H1 (cell line): ENCODE measurements around the gene IL13. TPM values are rescaled to one million over a fixed set of nuclear protein-coding genes. Genes with fewer than 3 reads are reported as not detected.
A peak's percentile ranks its signal among the peaks of the same experiment; 100 is the strongest.

Experiments used
- CTCF ChIA-PET: fragments of 300-600 bp; sonication (Branson Sonifier 250); formaldehyde crosslinking; loops from one replicate; lab custom pipeline; 2021; ENCODE audit not compliant: partially characterized antibody; lab: Charles Lee
- POLR2A ChIA-PET: fragments of 300-600 bp; sonication (Branson Sonifier 250); formaldehyde crosslinking; loops from one replicate; lab custom pipeline; 2021; ENCODE audit warnings: inconsistent platforms; ENCODE audit not compliant: partially characterized antibody; lab: Charles Lee
- DNase-seq, 2 experiments: peaks; one replicate each; pipeline versions ENCODE4 v3.0.0 to v3.0.0-alpha.2; 2010 to 2022; ENCODE audit warnings: low spot score in 2 of 2, low read depth in 1 of 2, mixed read lengths in 1 of 2
- FAIRE-seq: peaks from 2 replicates; lab custom pipeline; 2011; peaks lifted over from hg19 to GRCh38; lab: Jason Lieb, UNC
- H2AFZ ChIP-seq: 2 replicates; pipeline ENCODE4 v1.8.1; 2012; ENCODE audit warnings: low read length, inconsistent platforms
- H2AK5ac ChIP-seq: 2 replicates; pipeline ENCODE4 v1.6.1; 2013; ENCODE audit warnings: low read depth, low read length
- H2BK120ac ChIP-seq: replicated peaks from 2 replicates; pipeline ENCODE3; 2013; ENCODE audit warnings: low read depth, low read length, inconsistent platforms
- H2BK12ac ChIP-seq: 2 replicates; pipeline ENCODE4 v1.6.1; 2013; ENCODE audit warnings: low read depth, low read length
- H2BK15ac ChIP-seq: 2 replicates; pipeline ENCODE4 v1.6.1; 2013; ENCODE audit warnings: low read length
- H2BK20ac ChIP-seq: 2 replicates; pipeline ENCODE4 v1.6.1; 2013; ENCODE audit warnings: low read length
- H2BK5ac ChIP-seq: 2 replicates; pipeline ENCODE4 v1.6.1; 2013; ENCODE audit warnings: low read depth, low read length
- H3K14ac ChIP-seq: 2 replicates; pipeline ENCODE4 v1.6.1; 2013; ENCODE audit warnings: inconsistent platforms; ENCODE audit not compliant: insufficient read length
- H3K18ac ChIP-seq: 2 replicates; pipeline ENCODE4 v1.6.1; 2013; ENCODE audit warnings: low read length; ENCODE audit errors: extremely low read depth
- H3K23ac ChIP-seq: 2 replicates; pipeline ENCODE4 v1.6.1; 2013; ENCODE audit warnings: inconsistent platforms; ENCODE audit not compliant: insufficient read length
- H3K23me2 ChIP-seq: 2 replicates; pipeline ENCODE4 v1.6.1; 2013; ENCODE audit warnings: low read depth, low read length
- H3K27ac ChIP-seq: 2 replicates; pipeline ENCODE4 v1.6.1; 2011; ENCODE audit warnings: low read depth, low read length, inconsistent platforms
- H3K27me3 ChIP-seq, 4 experiments: replicated peaks in 1 of 4; 1 replicate in 1 of 4; 2 replicates in 3 of 4; pipeline versions ENCODE4 v1.6.1 to v1.8.1; 2011 to 2013; ENCODE audit warnings: low read length in 3 of 4, mild to moderate bottlenecking in 3 of 4, inconsistent platforms in 2 of 4, mixed read lengths in 2 of 4, moderate library complexity in 1 of 4; ENCODE audit not compliant: control insufficient read depth in 3 of 4, insufficient read depth in 3 of 4; ENCODE audit errors: extremely low read depth in 1 of 4
- H3K36me3 ChIP-seq, 4 experiments: 2 replicates each; pipeline versions ENCODE4 v1.6.1 to v1.8.1; 2011 to 2013; ENCODE audit warnings: mild to moderate bottlenecking in 4 of 4, low read length in 3 of 4, moderate library complexity in 2 of 4, control low read depth in 1 of 4, inconsistent platforms in 1 of 4; ENCODE audit not compliant: insufficient read depth in 4 of 4, control insufficient read depth in 2 of 4
- H3K4ac ChIP-seq: replicated peaks from 2 replicates; pipeline ENCODE3; 2013; ENCODE audit warnings: low read length, low read depth, mixed read lengths, inconsistent platforms; ENCODE audit not compliant: insufficient read length
- H3K4me1 ChIP-seq, 4 experiments: replicated peaks in 1 of 4; 1 replicate in 1 of 4; 2 replicates in 3 of 4; pipeline versions ENCODE4 v1.6.1 to v1.8.1; 2011 to 2013; ENCODE audit warnings: low read length in 3 of 4, inconsistent platforms in 2 of 4, mixed read lengths in 1 of 4; ENCODE audit not compliant: insufficient read depth in 4 of 4, control insufficient read depth in 3 of 4
- H3K4me2 ChIP-seq, 2 experiments: 2 replicates each; pipeline versions ENCODE4 v1.6.1 to v1.8.1; 2011 to 2013; ENCODE audit warnings: low read depth in 2 of 2, low read length in 2 of 2, control low read depth in 1 of 2, inconsistent platforms in 1 of 2, mild to moderate bottlenecking in 1 of 2; ENCODE audit not compliant: insufficient read depth in 1 of 2
- H3K4me3 ChIP-seq, 4 experiments: fragments of 200-600, 300-600 bp in 1 of 4; sonication (generic), shearing (Covaris generic), sonication (Bioruptor Twin) in 1 of 4; 2 replicates each; pipeline versions ENCODE4 v1.5.1 to v1.8.1; 2011 to 2016; ENCODE audit warnings: low read length in 4 of 4, low read depth in 3 of 4, control low read depth in 2 of 4, inconsistent platforms in 2 of 4, mild to moderate bottlenecking in 2 of 4, mixed read lengths in 1 of 4, moderate library complexity in 1 of 4; ENCODE audit not compliant: insufficient read depth in 2 of 4; ENCODE audit errors: extremely low read depth in 1 of 4
- H3K56ac ChIP-seq: replicated peaks from 2 replicates; pipeline ENCODE3; 2013; ENCODE audit warnings: low read depth, mild to moderate bottlenecking, mixed read lengths, low read length, inconsistent platforms; ENCODE audit not compliant: insufficient read length
- H3K79me1 ChIP-seq: 2 replicates; pipeline ENCODE4 v1.6.1; 2013; ENCODE audit warnings: low read depth, low read length, control low read depth
- H3K79me2 ChIP-seq, 2 experiments: 2 replicates each; pipeline versions ENCODE4 v1.6.1 to v1.8.1; 2012 to 2013; ENCODE audit warnings: low read length in 2 of 2, mild to moderate bottlenecking in 2 of 2, inconsistent platforms in 1 of 2; ENCODE audit not compliant: insufficient read depth in 2 of 2, control insufficient read depth in 1 of 2
- H3K9ac ChIP-seq, 4 experiments: replicated peaks in 1 of 4; 1 replicate in 1 of 4; 2 replicates in 3 of 4; pipeline versions ENCODE4 v1.6.1 to v1.8.1; 2011 to 2013; ENCODE audit warnings: low read depth in 3 of 4, low read length in 3 of 4, control low read depth in 2 of 4, mild to moderate bottlenecking in 2 of 4, moderate library complexity in 2 of 4, inconsistent platforms in 1 of 4; ENCODE audit errors: extremely low read depth in 1 of 4
- H3K9me3 ChIP-seq, 2 experiments: 2 replicates each; pipeline versions ENCODE4 v1.6.1 to v1.8.1; 2012 to 2013; ENCODE audit warnings: mild to moderate bottlenecking in 2 of 2, moderate library complexity in 2 of 2, control low read depth in 1 of 2, inconsistent platforms in 1 of 2, low read depth in 1 of 2, low read length in 1 of 2, mixed read lengths in 1 of 2; ENCODE audit not compliant: insufficient read depth in 2 of 2
- H4K20me1 ChIP-seq, 2 experiments: replicated peaks in 1 of 2; 2 replicates each; pipeline versions ENCODE3 to v1.8.1; 2011 to 2013; ENCODE audit warnings: inconsistent platforms in 2 of 2, low read length in 2 of 2, mild to moderate bottlenecking in 1 of 2; ENCODE audit not compliant: insufficient read depth in 2 of 2, control insufficient read depth in 1 of 2
- H4K5ac ChIP-seq: 2 replicates; pipeline ENCODE4 v1.6.1; 2013; ENCODE audit warnings: low read length, low read depth, mixed read lengths, inconsistent platforms; ENCODE audit not compliant: insufficient read length
- H4K8ac ChIP-seq: 2 replicates; pipeline ENCODE4 v1.8.0; 2013; ENCODE audit warnings: mild to moderate bottlenecking, moderate library complexity, low read length, inconsistent platforms; ENCODE audit not compliant: insufficient read depth; ENCODE audit errors: extremely low read depth
- H4K91ac ChIP-seq: replicated peaks from 2 replicates; pipeline ENCODE3; 2013; ENCODE audit warnings: low read length, mixed read lengths, inconsistent platforms; ENCODE audit not compliant: insufficient read length
- ASH2L ChIP-seq: fragments of 200-600, 300-600 bp; sonication (generic); IDR thresholded peaks from one replicate; pipeline ENCODE4 v1.7.1; 2017; ENCODE audit warnings: low read length
- ATF2 ChIP-seq: IDR thresholded peaks from 2 replicates; pipeline ENCODE4 v1.6.1; 2012; ENCODE audit warnings: low read length, inconsistent platforms
- CHD1 ChIP-seq: IDR thresholded peaks from 2 replicates; pipeline ENCODE4 v1.6.1; 2012; ENCODE audit warnings: low read depth, low read length, improper control_type of control experiment
- EGR1 ChIP-seq: IDR thresholded peaks from 2 replicates; pipeline ENCODE4 v1.6.1; 2011; ENCODE audit warnings: low read depth, low read length, borderline replicate concordance
- EZH2 ChIP-seq: fragments of 200-600 bp; sonication (generic); IDR thresholded peaks from 2 replicates; pipeline ENCODE4 v1.7.1; 2012; ENCODE audit warnings: low read depth, mild to moderate bottlenecking, moderate library complexity, low read length, inconsistent platforms; ENCODE audit not compliant: severe bottlenecking
- HDAC6 ChIP-seq: IDR thresholded peaks from one replicate; pipeline ENCODE4 v1.7.1; 2012; ENCODE audit warnings: low read depth, mild to moderate bottlenecking, inconsistent platforms, low read length, moderate library complexity
- JUND ChIP-seq: IDR thresholded peaks from 2 replicates; pipeline ENCODE4 v1.6.1; 2011; ENCODE audit warnings: mild to moderate bottlenecking, improper control_type of control experiment, low read length
- NANOG ChIP-seq: IDR thresholded peaks from 2 replicates; pipeline ENCODE4 v1.6.1; 2011; ENCODE audit warnings: low read length, low read depth, mild to moderate bottlenecking, inconsistent platforms; ENCODE audit not compliant: insufficient read depth, poor library complexity, severe bottlenecking
- RFX5 ChIP-seq: IDR thresholded peaks from 2 replicates; pipeline ENCODE4 v1.6.1; 2011; ENCODE audit warnings: low read depth, low read length, improper control_type of control experiment, borderline replicate concordance
- SIX5 ChIP-seq: IDR thresholded peaks from 2 replicates; pipeline ENCODE4 v1.6.1; 2011; ENCODE audit warnings: mild to moderate bottlenecking, low read depth, low read length
- SP1 ChIP-seq: IDR thresholded peaks from 2 replicates; pipeline ENCODE4 v1.6.1; 2011; ENCODE audit warnings: low read depth, low read length
- SP2 ChIP-seq: IDR thresholded peaks from 2 replicates; pipeline ENCODE4 v1.6.1; 2012; ENCODE audit warnings: mild to moderate bottlenecking, low read length, inconsistent platforms
- TEAD4 ChIP-seq: IDR thresholded peaks from 2 replicates; pipeline ENCODE4 v1.6.1; 2012; ENCODE audit warnings: low read depth, low read length, inconsistent platforms, mixed read lengths
- WGBS, 2 experiments: shearing (Covaris generic) in 1 of 2; methylation state at CpG; one replicate each; pipeline versions ENCODE4 v1.1.6 to v1.1.7; 2013 to 2015; ENCODE audit warnings: low lambda C conversion rate in 2 of 2, mixed read lengths in 2 of 2, inconsistent platforms in 1 of 2, low coverage in 1 of 2, missing lambda C conversion rate in 1 of 2; ENCODE audit not compliant: insufficient replicate concordance in 2 of 2, insufficient coverage in 1 of 2, insufficient read length in 1 of 2; ENCODE audit errors: extremely low coverage in 1 of 2, missing lambda C conversion rate in 1 of 2; 5-methylcytosine and 5-hydroxymethylcytosine counted together
- polyA plus RNA-seq, 7 experiments: library from polyadenylated mRNA; depleted of rRNA in 3 of 7; stranded (reverse) in 5 of 7; unstranded in 2 of 7; fragments of >200 nt in 5 of 7; fragments of 200-250 nt in 2 of 7; gene quantifications; 1 replicate in 5 of 7; 2 replicates in 1 of 7; 4 replicates in 1 of 7; pipeline versions ENCODE4 v1.2.1 to v1.2.3, GENCODE V29; 2011 to 2013; ENCODE audit warnings: missing spikeins in 2 of 7, mixed read lengths in 2 of 7
- total RNA-seq: library from RNA; stranded (reverse); fragmentation: NEBNext Ultra II Directional; extraction: Animal tissue kit (Norgen Biotek cat#: 25700); gene quantifications from 2 replicates; pipeline ENCODE4 v1.2.1, GENCODE V29; 2021

IL13 gene
- total and polyA plus RNA-seq, 2 of the 8 experiments (the other 6 are each of a cell fraction or from before 2014, with no cell fraction given): not detected

GRCh38 chr5:132664696-132665209, 6.8 kb downstream of the IL13 start:
- 92% methylated on average over 8 of the region's 9 CpGs; no CpG with 5 or more reads in 1 of the 2 experiments for WGBS, 2 experiments
- Histone ChIP-seq H3K4me2 (no peak overlapping the region), H2BK20ac (no peak overlapping the region), H3K79me2 (no peaks in the 10 kb centered on the region), H3K18ac (no peak overlapping the region), H3K36me3 (no peaks in the 10 kb centered on the region), H3K27ac (no peak overlapping the region), H2BK5ac (no peak overlapping the region), H2AFZ (no peak overlapping the region), H2BK15ac (no peak overlapping the region), H2AK5ac (no peak overlapping the region), H3K27me3 (no peaks in the 10 kb centered on the region; a peak in 1 of 7 replicates), H3K23me2 (no peaks in the 10 kb centered on the region), H4K20me1 (no peaks in the 10 kb centered on the region), H3K4me1 (peaks cover 0 to 3% (median 0%) of the 10 kb centered on the region in 4 experiments; a peak in 1 of 7 replicates), H3K14ac (no peak overlapping the region), H4K91ac (no peak overlapping the region), H4K5ac (no peak overlapping the region), H3K23ac (no peak overlapping the region), H3K79me1 (no peaks in the 10 kb centered on the region), H3K4me3 (no peak overlapping the region), H4K8ac (peak overlapping the region; percentile 51), H3K9me3 (no peaks in the 10 kb centered on the region), H2BK120ac (no peak overlapping the region), H2BK12ac (no peak overlapping the region), H3K9ac (no peak overlapping the region), H3K4ac (no peak overlapping the region), H3K56ac (no peak overlapping the region)
- DNase-seq (no peak), FAIRE-seq (no peak)
- CTCF ChIA-PET: interaction anchor here (0.7 to 1.3 kb wide), 3 partner anchors 10 to 96 kb away, joined by 3 to 4 read pairs (median 3); no protein-coding TSS in a partner anchor
- POLR2A ChIA-PET: interaction anchor here (0.6 kb wide), 2 partner anchors 16 to 303 kb away, joined by 3 to 4 read pairs; no protein-coding TSS in a partner anchor
- TF ChIP-seq NANOG (no peak), SP2 (no peak), ATF2 (no peak), CHD1 (no peak), SIX5 (no peak), HDAC6 (no peak), RFX5 (no peak), TEAD4 (no peak), SP1 (no peak), EZH2 (no peak), JUND (no peak), ASH2L (no peak), EGR1 (no peak)
